ENCODE data around the gene RAB43.

The RAB43 gene

DNA sequence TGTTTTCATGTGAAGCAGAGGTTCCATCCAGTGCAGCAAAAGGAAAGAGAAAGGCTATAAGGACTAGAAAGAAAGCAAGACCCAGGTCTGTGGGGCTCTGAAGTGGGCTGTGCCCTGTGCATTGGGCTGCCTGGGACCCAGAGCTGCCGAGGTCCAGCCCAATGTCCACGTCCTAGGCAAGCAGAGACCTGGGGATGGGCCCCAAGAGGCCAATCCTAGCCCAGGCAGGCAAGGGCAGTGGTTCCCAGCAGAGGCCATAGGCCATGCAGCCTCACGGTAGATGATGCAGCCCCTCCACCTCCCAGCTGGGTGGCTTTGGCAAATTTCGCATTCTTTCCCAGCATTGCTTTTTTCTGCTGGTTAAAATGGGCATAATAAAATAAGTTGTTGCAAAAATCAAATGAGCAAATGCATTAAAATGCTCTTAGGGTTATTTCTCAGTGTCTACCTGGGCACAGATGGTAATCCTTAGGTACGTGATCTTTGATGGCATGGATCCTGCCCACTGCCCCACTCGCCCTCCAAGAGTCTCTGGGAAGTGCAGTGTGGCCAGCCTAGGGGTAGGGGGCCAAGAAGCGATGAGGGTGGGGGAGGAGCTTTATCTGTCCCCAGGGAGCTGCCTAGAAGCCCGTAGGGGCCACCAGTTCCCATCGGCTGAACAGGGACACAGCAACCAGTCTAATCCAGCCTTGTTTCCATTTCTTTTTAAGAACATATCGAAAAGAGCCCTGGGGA is 83.3 kb downstream of the RAB43 start:
- DNase-seq (ENCODE audit: low read depth in 3 of 3) = no peak
